ENCODE measurements around the gene GALNT16. TPM values are rescaled to one million over a fixed set of nuclear protein-coding genes. Genes with fewer than 3 reads are reported as not detected.

GALNT16 gene
- total and polyA plus RNA-seq, 3 donors from 2014 or later, result 5.6 to 11.1 (median 6.3) TPM

GRCh38 chr14:69260861-69261564, 1.1 kb downstream of the GALNT16 start:
- intact Hi-C loops (cut with DNase I; ENCODE audit: low total_unique reads), result no loop called here
- Histone ChIP-seq H3K27me3 (no peaks in the 10 kb centered on the region), H3K4me1 (peaks cover 5% of the 10 kb centered on the region), H3K4me3 (peak overlapping the region; percentile 55 to 64), H3K36me3 (ENCODE audit: low read depth, missing control alignments) (no peaks in the 10 kb centered on the region), H3K27ac (no peak overlapping the region), H3K9me3 (no peaks in the 10 kb centered on the region)
- 0 to 1% methylated on average over 19 to 57 of the region's 64 CpGs for WGBS, 2 donors
- DNase-seq, result peak; percentile 24
- TF ChIP-seq POLR2A (IDR thresholded peaks at IDR 0.05), result no peak
- TF ChIP-seq CTCF (IDR thresholded peaks at IDR 0.05), result peak in 2 of 3 experiments; percentile 34 to 73

- TF ChIP-seq POLR2A (IDR thresholded peaks at IDR 0.05) (no peak), CTCF (IDR thresholded peaks at IDR 0.05) (no peak)
- H3K4me3 ChIP-seq, result peak overlapping the region; percentile 55 to 64
- 14 to 32% methylated on average over 3 to 5 of the region's 5 CpGs for WGBS, 2 donors
- intact Hi-C loops (cut with DNase I; ENCODE audit: low total_unique reads), result no loop called here
- no peak overlapping the region for H3K27ac ChIP-seq
- no peaks in the 10 kb centered on the region for H3K27me3 ChIP-seq
- peaks cover 5% of the 10 kb centered on the region for H3K4me1 ChIP-seq
- no peaks in the 10 kb centered on the region for H3K36me3 ChIP-seq (ENCODE audit: low read depth, missing control alignments)
- no peak for DNase-seq
- H3K9me3 ChIP-seq, result no peaks in the 10 kb centered on the region
Measured at GRCh38 chr14:69261761-69262331, 1.9 kb downstream of the GALNT16 start.

GRCh38 chr14:69262516-69262915, 2.6 kb downstream of the GALNT16 start:
- intact Hi-C loops (cut with DNase I; ENCODE audit: low total_unique reads), result no loop called here
- TF ChIP-seq CTCF (IDR thresholded peaks at IDR 0.05) (no peak), POLR2A (IDR thresholded peaks at IDR 0.05) (no peak)
- Histone ChIP-seq H3K4me3 (no peak overlapping the region), H3K27me3 (no peaks in the 10 kb centered on the region), H3K27ac (no peak overlapping the region), H3K4me1 (peaks cover 5% of the 10 kb centered on the region), H3K36me3 (ENCODE audit: low read depth, missing control alignments) (no peaks in the 10 kb centered on the region), H3K9me3 (no peaks in the 10 kb centered on the region)
- no peak for DNase-seq
- 73 to 85% methylated on average over 3 of the region's 3 CpGs for WGBS, 2 donors

- no peak for DNase-seq
- H3K36me3 ChIP-seq (ENCODE audit: low read depth, missing control alignments), result no peaks in the 10 kb centered on the region
- no peak overlapping the region for H3K4me3 ChIP-seq
- peaks cover 5% of the 10 kb centered on the region for H3K4me1 ChIP-seq
- no peaks in the 10 kb centered on the region for H3K27me3 ChIP-seq
- H3K27ac ChIP-seq, result no peak overlapping the region
- no peaks in the 10 kb centered on the region for H3K9me3 ChIP-seq
- whole genome bisulfite sequencing, 2 donors, result 87 to 91% methylated on average over 6 of the region's 6 CpGs
- TF ChIP-seq POLR2A (IDR thresholded peaks at IDR 0.05) (no peak), CTCF (IDR thresholded peaks at IDR 0.05) (no peak)
- intact Hi-C loops (cut with DNase I; ENCODE audit: low total_unique reads), result no loop called here
Measured at GRCh38 chr14:69263364-69263763, 3.4 kb downstream of the GALNT16 start.

GRCh38 chr14:69263771-69264170, 3.8 kb downstream of the GALNT16 start:
- no peak overlapping the region for H3K4me3 ChIP-seq
- no peaks in the 10 kb centered on the region for H3K9me3 ChIP-seq
- H3K27ac ChIP-seq, result no peak overlapping the region
- no peaks in the 10 kb centered on the region for H3K27me3 ChIP-seq
- peaks cover 5% of the 10 kb centered on the region for H3K4me1 ChIP-seq
- TF ChIP-seq POLR2A (IDR thresholded peaks at IDR 0.05), result no peak
- TF ChIP-seq CTCF (IDR thresholded peaks at IDR 0.05), result no peak
- no peaks in the 10 kb centered on the region for H3K36me3 ChIP-seq (ENCODE audit: low read depth, missing control alignments)
- intact Hi-C loops (cut with DNase I; ENCODE audit: low total_unique reads), result no loop called here
- WGBS, 2 donors, result 67 to 88% methylated on average over 8 of the region's 8 CpGs
- no peak for DNase-seq
